H1 (cell line): Measurements from ENCODE around the gene MSTO1. TPM values are rescaled to one million over a fixed set of nuclear protein-coding genes. Genes with fewer than 3 reads are reported as not detected.

Experiments used
- CTCF ChIA-PET: fragments of 300-600 bp; sonication (Branson Sonifier 250); formaldehyde crosslinking; loops from one replicate; lab custom pipeline; 2021; ENCODE audit not compliant: partially characterized antibody; lab: Charles Lee
- POLR2A ChIA-PET: fragments of 300-600 bp; sonication (Branson Sonifier 250); formaldehyde crosslinking; loops from one replicate; lab custom pipeline; 2021; ENCODE audit warnings: inconsistent platforms; ENCODE audit not compliant: partially characterized antibody; lab: Charles Lee
- DNase-seq, 2 experiments: peaks; one replicate each; pipeline versions ENCODE4 v3.0.0 to v3.0.0-alpha.2; 2010 to 2022; ENCODE audit warnings: low spot score in 2 of 2, low read depth in 1 of 2, mixed read lengths in 1 of 2
- FAIRE-seq: peaks from 2 replicates; lab custom pipeline; 2011; peaks lifted over from hg19 to GRCh38; lab: Jason Lieb, UNC
- H2AFZ ChIP-seq: 2 replicates; pipeline ENCODE4 v1.8.1; 2012; ENCODE audit warnings: low read length, inconsistent platforms
- H2AK5ac ChIP-seq: 2 replicates; pipeline ENCODE4 v1.6.1; 2013; ENCODE audit warnings: low read depth, low read length
- H2BK120ac ChIP-seq: replicated peaks from 2 replicates; pipeline ENCODE3; 2013; ENCODE audit warnings: low read depth, low read length, inconsistent platforms
- H2BK12ac ChIP-seq: 2 replicates; pipeline ENCODE4 v1.6.1; 2013; ENCODE audit warnings: low read depth, low read length
- H2BK15ac ChIP-seq: 2 replicates; pipeline ENCODE4 v1.6.1; 2013; ENCODE audit warnings: low read length
- H2BK20ac ChIP-seq: 2 replicates; pipeline ENCODE4 v1.6.1; 2013; ENCODE audit warnings: low read length
- H2BK5ac ChIP-seq: 2 replicates; pipeline ENCODE4 v1.6.1; 2013; ENCODE audit warnings: low read depth, low read length
- H3K14ac ChIP-seq: 2 replicates; pipeline ENCODE4 v1.6.1; 2013; ENCODE audit warnings: inconsistent platforms; ENCODE audit not compliant: insufficient read length
- H3K18ac ChIP-seq: 2 replicates; pipeline ENCODE4 v1.6.1; 2013; ENCODE audit warnings: low read length; ENCODE audit errors: extremely low read depth
- H3K23ac ChIP-seq: 2 replicates; pipeline ENCODE4 v1.6.1; 2013; ENCODE audit warnings: inconsistent platforms; ENCODE audit not compliant: insufficient read length
- H3K23me2 ChIP-seq: 2 replicates; pipeline ENCODE4 v1.6.1; 2013; ENCODE audit warnings: low read depth, low read length
- H3K27ac ChIP-seq: 2 replicates; pipeline ENCODE4 v1.6.1; 2011; ENCODE audit warnings: low read depth, low read length, inconsistent platforms
- H3K27me3 ChIP-seq, 4 experiments: replicated peaks in 1 of 4; 1 replicate in 1 of 4; 2 replicates in 3 of 4; pipeline versions ENCODE4 v1.6.1 to v1.8.1; 2011 to 2013; ENCODE audit warnings: low read length in 3 of 4, mild to moderate bottlenecking in 3 of 4, inconsistent platforms in 2 of 4, mixed read lengths in 2 of 4, moderate library complexity in 1 of 4; ENCODE audit not compliant: control insufficient read depth in 3 of 4, insufficient read depth in 3 of 4; ENCODE audit errors: extremely low read depth in 1 of 4
- H3K36me3 ChIP-seq, 4 experiments: 2 replicates each; pipeline versions ENCODE4 v1.6.1 to v1.8.1; 2011 to 2013; ENCODE audit warnings: mild to moderate bottlenecking in 4 of 4, low read length in 3 of 4, moderate library complexity in 2 of 4, control low read depth in 1 of 4, inconsistent platforms in 1 of 4; ENCODE audit not compliant: insufficient read depth in 4 of 4, control insufficient read depth in 2 of 4
- H3K4ac ChIP-seq: replicated peaks from 2 replicates; pipeline ENCODE3; 2013; ENCODE audit warnings: low read length, low read depth, mixed read lengths, inconsistent platforms; ENCODE audit not compliant: insufficient read length
- H3K4me1 ChIP-seq, 4 experiments: replicated peaks in 1 of 4; 1 replicate in 1 of 4; 2 replicates in 3 of 4; pipeline versions ENCODE4 v1.6.1 to v1.8.1; 2011 to 2013; ENCODE audit warnings: low read length in 3 of 4, inconsistent platforms in 2 of 4, mixed read lengths in 1 of 4; ENCODE audit not compliant: insufficient read depth in 4 of 4, control insufficient read depth in 3 of 4
- H3K4me2 ChIP-seq, 2 experiments: 2 replicates each; pipeline versions ENCODE4 v1.6.1 to v1.8.1; 2011 to 2013; ENCODE audit warnings: low read depth in 2 of 2, low read length in 2 of 2, control low read depth in 1 of 2, inconsistent platforms in 1 of 2, mild to moderate bottlenecking in 1 of 2; ENCODE audit not compliant: insufficient read depth in 1 of 2
- H3K4me3 ChIP-seq, 4 experiments: fragments of 200-600, 300-600 bp in 1 of 4; sonication (generic), shearing (Covaris generic), sonication (Bioruptor Twin) in 1 of 4; 2 replicates each; pipeline versions ENCODE4 v1.5.1 to v1.8.1; 2011 to 2016; ENCODE audit warnings: low read length in 4 of 4, low read depth in 3 of 4, control low read depth in 2 of 4, inconsistent platforms in 2 of 4, mild to moderate bottlenecking in 2 of 4, mixed read lengths in 1 of 4, moderate library complexity in 1 of 4; ENCODE audit not compliant: insufficient read depth in 2 of 4; ENCODE audit errors: extremely low read depth in 1 of 4
- H3K56ac ChIP-seq: replicated peaks from 2 replicates; pipeline ENCODE3; 2013; ENCODE audit warnings: low read depth, mild to moderate bottlenecking, mixed read lengths, low read length, inconsistent platforms; ENCODE audit not compliant: insufficient read length
- H3K79me1 ChIP-seq: 2 replicates; pipeline ENCODE4 v1.6.1; 2013; ENCODE audit warnings: low read depth, low read length, control low read depth
- H3K79me2 ChIP-seq, 2 experiments: 2 replicates each; pipeline versions ENCODE4 v1.6.1 to v1.8.1; 2012 to 2013; ENCODE audit warnings: low read length in 2 of 2, mild to moderate bottlenecking in 2 of 2, inconsistent platforms in 1 of 2; ENCODE audit not compliant: insufficient read depth in 2 of 2, control insufficient read depth in 1 of 2
- H3K9ac ChIP-seq, 4 experiments: replicated peaks in 1 of 4; 1 replicate in 1 of 4; 2 replicates in 3 of 4; pipeline versions ENCODE4 v1.6.1 to v1.8.1; 2011 to 2013; ENCODE audit warnings: low read depth in 3 of 4, low read length in 3 of 4, control low read depth in 2 of 4, mild to moderate bottlenecking in 2 of 4, moderate library complexity in 2 of 4, inconsistent platforms in 1 of 4; ENCODE audit errors: extremely low read depth in 1 of 4
- H3K9me3 ChIP-seq, 2 experiments: 2 replicates each; pipeline versions ENCODE4 v1.6.1 to v1.8.1; 2012 to 2013; ENCODE audit warnings: mild to moderate bottlenecking in 2 of 2, moderate library complexity in 2 of 2, control low read depth in 1 of 2, inconsistent platforms in 1 of 2, low read depth in 1 of 2, low read length in 1 of 2, mixed read lengths in 1 of 2; ENCODE audit not compliant: insufficient read depth in 2 of 2
- H4K20me1 ChIP-seq, 2 experiments: replicated peaks in 1 of 2; 2 replicates each; pipeline versions ENCODE3 to v1.8.1; 2011 to 2013; ENCODE audit warnings: inconsistent platforms in 2 of 2, low read length in 2 of 2, mild to moderate bottlenecking in 1 of 2; ENCODE audit not compliant: insufficient read depth in 2 of 2, control insufficient read depth in 1 of 2
- H4K5ac ChIP-seq: 2 replicates; pipeline ENCODE4 v1.6.1; 2013; ENCODE audit warnings: low read length, low read depth, mixed read lengths, inconsistent platforms; ENCODE audit not compliant: insufficient read length
- H4K8ac ChIP-seq: 2 replicates; pipeline ENCODE4 v1.8.0; 2013; ENCODE audit warnings: mild to moderate bottlenecking, moderate library complexity, low read length, inconsistent platforms; ENCODE audit not compliant: insufficient read depth; ENCODE audit errors: extremely low read depth
- H4K91ac ChIP-seq: replicated peaks from 2 replicates; pipeline ENCODE3; 2013; ENCODE audit warnings: low read length, mixed read lengths, inconsistent platforms; ENCODE audit not compliant: insufficient read length
- ASH2L ChIP-seq: fragments of 200-600, 300-600 bp; sonication (generic); IDR thresholded peaks from one replicate; pipeline ENCODE4 v1.7.1; 2017; ENCODE audit warnings: low read length
- CTBP2 ChIP-seq: IDR thresholded peaks from 2 replicates; pipeline ENCODE4 v1.7.0; 2011; ENCODE audit warnings: borderline replicate concordance, mild to moderate bottlenecking, moderate library complexity, mixed read lengths, low read length; ENCODE audit not compliant: insufficient read depth, insufficient read length
- EGR1 ChIP-seq: IDR thresholded peaks from 2 replicates; pipeline ENCODE4 v1.6.1; 2011; ENCODE audit warnings: low read depth, low read length, borderline replicate concordance
- GABPA ChIP-seq: IDR thresholded peaks from 2 replicates; pipeline ENCODE4 v1.6.1; 2011; ENCODE audit warnings: mild to moderate bottlenecking, low read length, moderate library complexity, borderline replicate concordance; ENCODE audit not compliant: insufficient read depth
- HDAC2 ChIP-seq, 2 experiments: fragments of 300-600 bp in 1 of 2; sonication (generic) in 1 of 2; IDR thresholded peaks; 2 replicates each; pipeline ENCODE4 v1.6.1; 2011 to 2012; ENCODE audit warnings: low read depth in 2 of 2, low read length in 2 of 2, mild to moderate bottlenecking in 2 of 2, moderate library complexity in 2 of 2, borderline replicate concordance in 1 of 2, inconsistent platforms in 1 of 2
- NRF1 ChIP-seq: IDR thresholded peaks from 2 replicates; pipeline ENCODE4 v1.6.1; 2011; ENCODE audit warnings: mild to moderate bottlenecking, low read depth, low read length, improper control_type of control experiment
- POLR2A ChIP-seq, 2 experiments: IDR thresholded peaks; 1 replicate in 1 of 2; 2 replicates in 1 of 2; pipeline ENCODE4 v1.6.1; 2011; ENCODE audit warnings: low read depth in 2 of 2, low read length in 2 of 2, mild to moderate bottlenecking in 2 of 2; ENCODE audit errors: control extremely low read depth in 1 of 2
- POLR2AphosphoS5 ChIP-seq: IDR thresholded peaks from 2 replicates; pipeline ENCODE4 v1.6.1; 2011; ENCODE audit warnings: low read depth, low read length
- RBBP5 ChIP-seq: IDR thresholded peaks from 2 replicates; pipeline ENCODE4 v1.7.1; 2012; ENCODE audit warnings: low read depth, mild to moderate bottlenecking, inconsistent platforms, low read length, moderate library complexity, borderline replicate concordance
- SIN3A ChIP-seq, 2 experiments: IDR thresholded peaks in 1 of 2; conservative IDR thresholded peaks in 1 of 2; 2 replicates each; pipeline ENCODE4 v1.6.1; 2011 to 2012; ENCODE audit warnings: low read length in 2 of 2, improper control_type of control experiment in 1 of 2, low read depth in 1 of 2, mild to moderate bottlenecking in 1 of 2
- SIX5 ChIP-seq: IDR thresholded peaks from 2 replicates; pipeline ENCODE4 v1.6.1; 2011; ENCODE audit warnings: mild to moderate bottlenecking, low read depth, low read length
- SP1 ChIP-seq: IDR thresholded peaks from 2 replicates; pipeline ENCODE4 v1.6.1; 2011; ENCODE audit warnings: low read depth, low read length
- SP2 ChIP-seq: IDR thresholded peaks from 2 replicates; pipeline ENCODE4 v1.6.1; 2012; ENCODE audit warnings: mild to moderate bottlenecking, low read length, inconsistent platforms
- SRF ChIP-seq: IDR thresholded peaks from 2 replicates; pipeline ENCODE4 v1.6.1; 2011; ENCODE audit warnings: mild to moderate bottlenecking, low read depth, low read length, moderate library complexity
- TAF7 ChIP-seq: optimal IDR thresholded peaks from 2 replicates; pipeline ENCODE3; 2011; ENCODE audit warnings: low read depth, mild to moderate bottlenecking, inconsistent platforms, low read length, moderate library complexity, borderline replicate concordance
- WGBS, 2 experiments: shearing (Covaris generic) in 1 of 2; methylation state at CpG; one replicate each; pipeline versions ENCODE4 v1.1.6 to v1.1.7; 2013 to 2015; ENCODE audit warnings: low lambda C conversion rate in 2 of 2, mixed read lengths in 2 of 2, inconsistent platforms in 1 of 2, low coverage in 1 of 2, missing lambda C conversion rate in 1 of 2; ENCODE audit not compliant: insufficient replicate concordance in 2 of 2, insufficient coverage in 1 of 2, insufficient read length in 1 of 2; ENCODE audit errors: extremely low coverage in 1 of 2, missing lambda C conversion rate in 1 of 2; 5-methylcytosine and 5-hydroxymethylcytosine counted together
- polyA plus RNA-seq, 7 experiments: library from polyadenylated mRNA; depleted of rRNA in 3 of 7; stranded (reverse) in 5 of 7; unstranded in 2 of 7; fragments of >200 nt in 5 of 7; fragments of 200-250 nt in 2 of 7; gene quantifications; 1 replicate in 5 of 7; 2 replicates in 1 of 7; 4 replicates in 1 of 7; pipeline versions ENCODE4 v1.2.1 to v1.2.3, GENCODE V29; 2011 to 2013; ENCODE audit warnings: missing spikeins in 2 of 7, mixed read lengths in 2 of 7
- total RNA-seq: library from RNA; stranded (reverse); fragmentation: NEBNext Ultra II Directional; extraction: Animal tissue kit (Norgen Biotek cat#: 25700); gene quantifications from 2 replicates; pipeline ENCODE4 v1.2.1, GENCODE V29; 2021

MSTO1 gene
- total and polyA plus RNA-seq, 2 of the 8 experiments (the other 6 are each of a cell fraction or from before 2014, with no cell fraction given): 40.5 to 51.0 TPM

GRCh38 chr1:155622191-155622590 lies 12.2 kb downstream of the MSTO1 start:
- no peak overlapping the region for H2BK20ac ChIP-seq
- H3K9me3 ChIP-seq: peaks cover 5 to 8% of the 10 kb centered on the region in 2 experiments; a peak in 2 of 4 replicates
- H3K4me1 ChIP-seq: peaks cover 0 to 4% (median 0%) of the 10 kb centered on the region in 4 experiments; a peak in 1 of 7 replicates
- H2BK120ac ChIP-seq: no peak overlapping the region
- H4K20me1 ChIP-seq: no peaks in the 10 kb centered on the region
- H2BK12ac ChIP-seq: no peak overlapping the region
- H3K4me2 ChIP-seq: no peak overlapping the region
- no peak overlapping the region for H3K23ac ChIP-seq
- no peaks in the 10 kb centered on the region for H3K79me1 ChIP-seq
- H3K23me2 ChIP-seq: no peaks in the 10 kb centered on the region
- ChIA-PET CTCF (interaction anchor here (1.0 to 1.1 kb wide), 3 partner anchors 15 to 371 kb away, joined by 3 to 4 read pairs (median 3); no protein-coding TSS in a partner anchor), POLR2A (interaction anchor here (0.7 kb wide), 1 partner anchor 12 kb away, joined by 3 read pairs; the partner anchor contains the start of gene MSTO1)
- DNase-seq (no peak), FAIRE-seq (no peak)
- no peak overlapping the region for H3K27ac ChIP-seq
- no peak overlapping the region for H4K91ac ChIP-seq
- no peak overlapping the region for H2BK5ac ChIP-seq
- no peak overlapping the region for H2AK5ac ChIP-seq
- H3K14ac ChIP-seq: no peak overlapping the region
- H3K56ac ChIP-seq: no peak overlapping the region
- no peak overlapping the region for H3K4ac ChIP-seq
- no peaks in the 10 kb centered on the region for H3K36me3 ChIP-seq
- H2AFZ ChIP-seq: no peak overlapping the region
- no peak overlapping the region for H3K9ac ChIP-seq
- no peak overlapping the region for H4K5ac ChIP-seq
- 100% methylated on average over 2 of the region's 2 CpGs; no CpG with 5 or more reads in 1 of the 2 experiments for WGBS, 2 experiments
- no peaks in the 10 kb centered on the region for H3K79me2 ChIP-seq
- H3K18ac ChIP-seq: no peak overlapping the region
- H4K8ac ChIP-seq: no peak overlapping the region
- H3K4me3 ChIP-seq: no peak overlapping the region
- H3K27me3 ChIP-seq: no peaks in the 10 kb centered on the region
- no peak overlapping the region for H2BK15ac ChIP-seq
- no peak for TF ChIP-seq SP2
- TF ChIP-seq CTBP2: no peak
- TF ChIP-seq TAF7: no peak
- TF ChIP-seq SIX5: no peak
- TF ChIP-seq SRF: no peak
- no peak for TF ChIP-seq SIN3A (conservative IDR thresholded peaks at IDR 0.05 in 1 of 2, IDR thresholded peaks at IDR 0.05 in 1 of 2; ENCODE audit: low read depth in 1 of 2, low read length in 2 of 2)
- no peak for TF ChIP-seq EGR1
- TF ChIP-seq GABPA: no peak
- no peak for TF ChIP-seq RBBP5
- TF ChIP-seq SP1: no peak
- no peak for TF ChIP-seq POLR2AphosphoS5
- no peak for TF ChIP-seq ASH2L
- TF ChIP-seq POLR2A (IDR thresholded peaks at IDR 0.05; ENCODE audit: control extremely low read depth in 1 of 2, low read depth in 2 of 2, low read length in 2 of 2): no peak
- no peak for TF ChIP-seq HDAC2 (IDR thresholded peaks at IDR 0.05; ENCODE audit: borderline replicate concordance in 1 of 2, low read depth in 2 of 2, low read length in 2 of 2)
- no peak for TF ChIP-seq NRF1
